GM19023 (cell line): ENCODE data around the gene CYP2C9.

Experiments used
- ATAC-seq: cut with Tn5 transposase; IDR thresholded peaks from one replicate; pipeline ENCODE4 v1.9.1; 2021; ENCODE audit warnings: mild to moderate bottlenecking, moderate library complexity; ENCODE audit not compliant: unreplicated experiment

The CYP2C9 gene

DNA sequence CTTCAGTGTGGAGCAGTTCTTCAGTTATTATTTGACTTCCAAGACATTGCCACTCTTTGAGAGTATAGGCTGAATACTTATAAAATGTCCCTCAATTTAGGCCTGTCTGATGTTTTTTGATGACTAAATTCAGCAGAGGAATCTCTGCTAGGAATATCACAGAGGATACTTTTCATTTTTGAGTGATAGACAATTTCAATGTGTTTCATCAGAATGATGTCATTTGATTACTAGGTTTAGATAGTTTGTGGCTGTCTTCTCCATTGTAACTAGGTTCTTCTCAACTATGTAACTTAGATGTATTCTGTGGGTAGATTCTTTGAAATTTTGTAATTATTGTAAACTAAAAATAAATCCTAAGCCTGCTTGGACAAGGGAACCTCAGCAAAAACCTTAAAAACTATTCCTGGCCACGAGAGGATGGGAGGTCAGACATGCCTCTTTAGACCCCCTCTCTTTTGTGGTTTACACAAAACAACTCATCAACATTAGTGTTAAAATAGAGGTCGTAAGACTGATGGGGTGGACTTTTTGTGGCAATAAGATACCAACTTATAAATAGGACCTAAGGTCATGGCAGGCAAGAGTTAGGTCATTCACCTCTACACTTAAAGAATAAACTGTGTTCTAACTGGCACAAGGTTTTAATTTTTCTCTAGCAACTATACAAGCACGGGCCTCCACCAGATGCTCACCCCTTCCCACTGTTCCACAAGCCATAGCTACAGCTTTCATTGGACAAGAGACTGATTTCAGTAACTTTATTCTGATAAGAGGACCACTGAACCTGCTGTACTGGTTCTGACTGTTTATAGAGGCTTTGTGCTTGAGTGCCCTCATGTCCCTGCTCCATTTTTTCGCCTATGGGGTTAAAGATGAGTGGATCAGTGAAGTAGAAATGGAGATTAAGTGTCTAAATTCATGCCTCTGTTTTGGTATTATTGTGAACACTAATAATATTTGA, 97.2 kb downstream of the CYP2C9 start:
- no peak for ATAC-seq

DNA sequence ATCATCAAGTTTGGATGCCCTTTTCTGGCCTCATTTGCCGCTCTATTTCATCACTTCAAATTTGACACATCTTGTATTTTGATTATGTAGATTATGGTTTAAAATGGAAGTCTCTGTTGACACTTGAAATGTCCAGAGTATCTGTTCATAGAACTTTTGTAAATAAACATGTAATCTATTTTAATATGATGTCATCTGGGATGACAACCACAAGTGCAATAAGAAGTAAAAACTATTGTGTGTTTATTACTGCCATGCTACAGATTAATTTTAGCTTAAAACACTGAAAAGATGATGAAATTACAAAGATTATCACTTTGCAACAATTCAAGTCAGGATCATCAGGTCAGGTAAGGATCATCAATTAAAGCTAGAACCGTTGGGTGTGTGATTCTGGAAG, 100.8 kb downstream of the CYP2C9 start:
- no peak for ATAC-seq
